IMR-90 (cell line): ENCODE results near the gene PNISR. TPM values are rescaled to one million over a fixed set of nuclear protein-coding genes. Genes with fewer than 3 reads are reported as not detected.

ENCODE experiments used
- BHLHE40 ChIP-seq: fragments of 150-350 bp; IDR thresholded peaks from 2 replicates; pipeline ENCODE4 v1.6.1; 2016; ENCODE audit warnings: mild to moderate bottlenecking, low read depth, low read length
- CEBPB ChIP-seq: IDR thresholded peaks from 2 replicates; pipeline ENCODE4 v1.6.1; 2012; ENCODE audit warnings: low read depth, low read length, improper control_type of control experiment
- CHD1 ChIP-seq: IDR thresholded peaks from 2 replicates; pipeline ENCODE4 v1.6.1; 2012; ENCODE audit warnings: low read depth, low read length, improper control_type of control experiment
- RCOR1 ChIP-seq: IDR thresholded peaks from 2 replicates; pipeline ENCODE4 v1.6.1; 2012; ENCODE audit warnings: mild to moderate bottlenecking, low read length, improper control_type of control experiment; ENCODE audit not compliant: insufficient replicate concordance
- RFX5 ChIP-seq: IDR thresholded peaks from 2 replicates; pipeline ENCODE4 v1.8.0; 2012; ENCODE audit warnings: low read depth, mild to moderate bottlenecking, low read length, moderate library complexity
- polyA plus RNA-seq, 3 experiments: library from polyadenylated mRNA; depleted of rRNA; stranded (reverse); fragments of >200 nt; gene quantifications; 2 replicates each; pipeline ENCODE4 v1.2.3, GENCODE V29; 2012; ENCODE audit warnings: low replicate concordance in 1 of 3
- total RNA-seq: library from RNA; depleted of rRNA; stranded (reverse); fragments of >200 nt; gene quantifications from 2 replicates; pipeline ENCODE4 v1.2.3, GENCODE V29; 2012
- TF ChIP-seq, protein P1 (sequence below): fragments of 150-350 bp; IDR thresholded peaks from 2 replicates; pipeline ENCODE4 v1.6.1; 2016; ENCODE audit warnings: low read depth, mild to moderate bottlenecking, low read length, moderate library complexity, borderline replicate concordance

Gene PNISR
- total and polyA plus RNA-seq, 2 of the 4 experiments (the other 2 are of a cell fraction) = 44.5 to 46.2 TPM

DNA sequence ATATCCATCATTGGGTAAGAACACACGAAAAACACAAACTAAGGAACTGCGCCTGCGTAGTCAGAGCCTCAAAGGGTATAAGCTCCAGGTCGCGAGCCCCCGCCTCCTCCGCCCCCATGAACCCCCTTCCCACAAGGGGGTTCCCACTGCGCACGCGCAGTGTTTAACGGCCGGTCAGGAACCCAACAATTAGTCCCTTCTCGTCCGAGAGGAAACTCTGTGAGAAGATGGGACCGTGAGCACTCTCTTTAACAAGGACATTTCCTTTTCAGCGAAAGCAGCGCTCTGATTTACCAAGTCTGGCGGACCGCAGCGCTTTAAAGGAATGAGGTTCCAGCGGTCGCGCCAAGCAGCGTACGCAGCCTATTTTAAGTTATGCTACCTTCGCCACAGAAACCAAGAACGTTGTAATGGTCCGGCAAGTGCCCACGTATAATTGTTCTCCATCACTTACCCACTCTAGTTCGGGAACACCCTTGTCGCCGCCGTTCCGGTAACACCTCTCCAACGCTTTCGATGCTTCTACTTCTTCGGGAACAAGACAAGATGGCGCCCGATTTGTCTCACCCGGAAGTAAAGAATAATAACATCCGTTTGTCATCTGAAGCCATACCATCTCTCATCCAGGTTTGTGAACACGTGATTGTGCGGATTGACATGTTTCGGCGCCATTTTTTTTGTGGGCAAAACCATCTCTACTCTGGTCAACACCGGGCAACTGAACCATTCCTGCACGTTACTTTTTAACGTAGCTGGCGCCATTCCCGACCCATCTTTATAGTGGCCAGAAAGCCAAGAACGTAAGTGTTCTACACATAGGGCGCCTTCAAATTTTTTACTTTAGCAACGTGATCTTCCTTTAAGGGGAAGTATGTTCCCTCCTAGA is at the start of gene PNISR (continued):
- TF ChIP-seq, protein P1, sequence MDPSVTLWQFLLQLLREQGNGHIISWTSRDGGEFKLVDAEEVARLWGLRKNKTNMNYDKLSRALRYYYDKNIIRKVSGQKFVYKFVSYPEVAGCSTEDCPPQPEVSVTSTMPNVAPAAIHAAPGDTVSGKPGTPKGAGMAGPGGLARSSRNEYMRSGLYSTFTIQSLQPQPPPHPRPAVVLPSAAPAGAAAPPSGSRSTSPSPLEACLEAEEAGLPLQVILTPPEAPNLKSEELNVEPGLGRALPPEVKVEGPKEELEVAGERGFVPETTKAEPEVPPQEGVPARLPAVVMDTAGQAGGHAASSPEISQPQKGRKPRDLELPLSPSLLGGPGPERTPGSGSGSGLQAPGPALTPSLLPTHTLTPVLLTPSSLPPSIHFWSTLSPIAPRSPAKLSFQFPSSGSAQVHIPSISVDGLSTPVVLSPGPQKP = no peak
- TF ChIP-seq CEBPB (no peak), RFX5 (no peak), CHD1 (peak; percentile 87), BHLHE40 (peak; percentile 70; the same call in 1 of the 2 replicates), RCOR1 (no peak)
